Measurements from ENCODE around the gene TLR10. TPM values are rescaled to one million over a fixed set of nuclear protein-coding genes. Genes with fewer than 3 reads are reported as not detected.

The TLR10 gene
- total RNA-seq, 1 donor from 2014 or later, result 0.22 TPM

GRCh38 chr4:38804654-38805295, 22.0 kb upstream of the TLR10 start, which contains the start of gene TLR1:
Gene TLR1 (minus strand): TSS chr4:38804791. CDS start chr4:38798831, 5,960 bp downstream.
- H3K27me3 Mint-ChIP-seq, result no peaks in the 10 kb centered on the region
- H3K9me3 Mint-ChIP-seq, result peaks cover 7% of the 10 kb centered on the region
- TF ChIP-seq, protein P1, sequence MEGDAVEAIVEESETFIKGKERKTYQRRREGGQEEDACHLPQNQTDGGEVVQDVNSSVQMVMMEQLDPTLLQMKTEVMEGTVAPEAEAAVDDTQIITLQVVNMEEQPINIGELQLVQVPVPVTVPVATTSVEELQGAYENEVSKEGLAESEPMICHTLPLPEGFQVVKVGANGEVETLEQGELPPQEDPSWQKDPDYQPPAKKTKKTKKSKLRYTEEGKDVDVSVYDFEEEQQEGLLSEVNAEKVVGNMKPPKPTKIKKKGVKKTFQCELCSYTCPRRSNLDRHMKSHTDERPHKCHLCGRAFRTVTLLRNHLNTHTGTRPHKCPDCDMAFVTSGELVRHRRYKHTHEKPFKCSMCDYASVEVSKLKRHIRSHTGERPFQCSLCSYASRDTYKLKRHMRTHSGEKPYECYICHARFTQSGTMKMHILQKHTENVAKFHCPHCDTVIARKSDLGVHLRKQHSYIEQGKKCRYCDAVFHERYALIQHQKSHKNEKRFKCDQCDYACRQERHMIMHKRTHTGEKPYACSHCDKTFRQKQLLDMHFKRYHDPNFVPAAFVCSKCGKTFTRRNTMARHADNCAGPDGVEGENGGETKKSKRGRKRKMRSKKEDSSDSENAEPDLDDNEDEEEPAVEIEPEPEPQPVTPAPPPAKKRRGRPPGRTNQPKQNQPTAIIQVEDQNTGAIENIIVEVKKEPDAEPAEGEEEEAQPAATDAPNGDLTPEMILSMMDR (conservative IDR thresholded peaks at IDR 0.05), result peak; percentile 69
- no peak within 1 kb of the TSS for H3K4me3 Mint-ChIP-seq
- H3K36me3 Mint-ChIP-seq, result peaks cover 3% of the 10 kb centered on the region
- no peak for DNase-seq (ENCODE audit: extremely low spot score, unreplicated experiment)
- peaks cover 4% of the 10 kb centered on the region for H3K4me1 Mint-ChIP-seq (ENCODE audit: unreplicated experiment)
- H3K27ac Mint-ChIP-seq, result no peak within 1 kb of the TSS

- TF ChIP-seq, protein P1 (conservative IDR thresholded peaks at IDR 0.05), result no peak
- no peak overlapping the region for H3K4me3 Mint-ChIP-seq
- peaks cover 3% of the 10 kb centered on the region for H3K36me3 Mint-ChIP-seq
- H3K4me1 Mint-ChIP-seq (ENCODE audit: unreplicated experiment), result peaks cover 4% of the 10 kb centered on the region
- no peak overlapping the region for H3K27ac Mint-ChIP-seq
- no peak for DNase-seq (ENCODE audit: extremely low spot score, unreplicated experiment)
- H3K27me3 Mint-ChIP-seq, result no peaks in the 10 kb centered on the region
- peaks cover 7% of the 10 kb centered on the region for H3K9me3 Mint-ChIP-seq
Measured at GRCh38 chr4:38803833-38804653, 21.3 kb upstream of the TLR10 start.

GRCh38 chr4:38802561-38803355, 20.0 kb upstream of the TLR10 start:
- TF ChIP-seq, protein P1 (conservative IDR thresholded peaks at IDR 0.05), result no peak
- Mint-ChIP-seq H3K9me3 (peaks cover 7% of the 10 kb centered on the region), H3K27ac (no peak overlapping the region), H3K4me3 (no peak overlapping the region), H3K36me3 (peaks cover 3% of the 10 kb centered on the region), H3K4me1 (ENCODE audit: unreplicated experiment) (peaks cover 4% of the 10 kb centered on the region), H3K27me3 (no peaks in the 10 kb centered on the region)
- DNase-seq (ENCODE audit: extremely low spot score, unreplicated experiment), result no peak

DNA sequence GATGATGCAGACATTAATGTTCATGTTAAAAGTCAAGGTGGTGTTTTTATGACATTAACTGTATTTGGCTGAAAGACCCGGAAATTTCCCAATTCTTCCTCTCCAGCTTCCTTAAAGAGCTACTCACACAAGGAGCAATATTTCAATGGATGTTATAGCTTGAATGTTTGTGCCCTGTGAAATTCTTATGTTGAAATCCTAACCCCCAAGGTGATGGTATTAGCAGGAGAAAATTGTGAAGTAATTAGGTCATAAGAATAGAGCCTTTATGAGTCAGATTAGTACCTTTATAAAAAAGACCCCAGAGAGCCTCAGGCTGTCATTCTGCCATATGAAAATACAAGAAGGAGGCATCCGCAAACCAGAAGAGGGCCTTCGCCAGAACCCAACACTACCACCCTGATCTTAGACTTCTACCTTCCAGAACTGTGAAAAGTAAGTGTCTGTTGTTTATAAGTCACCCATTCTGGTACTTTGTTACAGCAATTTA, 18.2 kb upstream of the TLR10 start:
- Mint-ChIP-seq H3K9me3 (peaks cover 7% of the 10 kb centered on the region), H3K4me1 (ENCODE audit: unreplicated experiment) (peaks cover 4% of the 10 kb centered on the region), H3K27me3 (no peaks in the 10 kb centered on the region), H3K27ac (no peak overlapping the region), H3K36me3 (peaks cover 3% of the 10 kb centered on the region), H3K4me3 (no peak overlapping the region)
- TF ChIP-seq, protein P1 (conservative IDR thresholded peaks at IDR 0.05), result no peak
- no peak for DNase-seq (ENCODE audit: extremely low spot score, unreplicated experiment)

DNA sequence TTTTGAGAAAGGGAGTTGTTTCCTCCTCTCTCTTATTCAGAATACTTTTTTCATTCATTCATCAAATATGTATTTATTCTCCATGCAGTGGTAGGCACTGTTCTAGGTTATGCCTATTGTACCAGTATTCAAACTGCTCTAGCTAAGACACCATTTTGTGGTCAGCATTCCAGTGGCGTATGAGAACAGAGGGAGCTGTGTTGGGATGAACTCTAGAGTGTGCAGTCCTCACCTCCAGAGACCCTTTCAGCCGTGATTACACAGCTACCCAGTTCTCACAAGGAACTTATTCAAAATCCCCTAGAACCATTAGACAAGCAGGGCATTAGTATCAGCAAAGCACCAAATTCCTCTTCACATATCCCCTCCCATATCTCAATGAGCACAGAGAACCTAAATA, 17.6 kb upstream of the TLR10 start:
- DNase-seq (ENCODE audit: extremely low spot score, unreplicated experiment), result no peak
- Mint-ChIP-seq H3K27ac (no peak overlapping the region), H3K4me1 (ENCODE audit: unreplicated experiment) (peaks cover under 1% of the 10 kb centered on the region), H3K9me3 (peaks cover 7% of the 10 kb centered on the region), H3K27me3 (no peaks in the 10 kb centered on the region), H3K36me3 (peaks cover 3% of the 10 kb centered on the region), H3K4me3 (no peak overlapping the region)
- TF ChIP-seq, protein P1 (conservative IDR thresholded peaks at IDR 0.05), result no peak

Measured in type B pancreatic cell (in vitro differentiated cells).